ENCODE measurements around the gene ERBB4.

- TF ChIP-seq, protein P1, sequence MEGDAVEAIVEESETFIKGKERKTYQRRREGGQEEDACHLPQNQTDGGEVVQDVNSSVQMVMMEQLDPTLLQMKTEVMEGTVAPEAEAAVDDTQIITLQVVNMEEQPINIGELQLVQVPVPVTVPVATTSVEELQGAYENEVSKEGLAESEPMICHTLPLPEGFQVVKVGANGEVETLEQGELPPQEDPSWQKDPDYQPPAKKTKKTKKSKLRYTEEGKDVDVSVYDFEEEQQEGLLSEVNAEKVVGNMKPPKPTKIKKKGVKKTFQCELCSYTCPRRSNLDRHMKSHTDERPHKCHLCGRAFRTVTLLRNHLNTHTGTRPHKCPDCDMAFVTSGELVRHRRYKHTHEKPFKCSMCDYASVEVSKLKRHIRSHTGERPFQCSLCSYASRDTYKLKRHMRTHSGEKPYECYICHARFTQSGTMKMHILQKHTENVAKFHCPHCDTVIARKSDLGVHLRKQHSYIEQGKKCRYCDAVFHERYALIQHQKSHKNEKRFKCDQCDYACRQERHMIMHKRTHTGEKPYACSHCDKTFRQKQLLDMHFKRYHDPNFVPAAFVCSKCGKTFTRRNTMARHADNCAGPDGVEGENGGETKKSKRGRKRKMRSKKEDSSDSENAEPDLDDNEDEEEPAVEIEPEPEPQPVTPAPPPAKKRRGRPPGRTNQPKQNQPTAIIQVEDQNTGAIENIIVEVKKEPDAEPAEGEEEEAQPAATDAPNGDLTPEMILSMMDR (IDR thresholded peaks at IDR 0.05; ENCODE audit: insufficient read depth, low read depth, low read length), result no peak
- TF ChIP-seq EZH2 (IDR thresholded peaks at IDR 0.05; ENCODE audit: insufficient read depth, low read length), result no peak
Observed at GRCh38 chr2:212052412-212053159, 486.0 kb downstream of the ERBB4 start.

Data from astrocyte (in vitro differentiated cells and primary cell).